HepG2 (cell line): ENCODE results near the gene CFAP119. TPM values are rescaled to one million over a fixed set of nuclear protein-coding genes. Genes with fewer than 3 reads are reported as not detected.

Source experiments
- ATF7 ChIP-seq, 2 experiments: fragments of 450-650 bp in 1 of 2; sonication (generic) in 1 of 2; formaldehyde crosslinking in 1 of 2; IDR thresholded peaks; 2 replicates each; pipeline versions ENCODE4 v1.4.0 to v1.6.1; 2016 to 2020; ENCODE audit warnings: antibody characterized with exemption in 1 of 2, mild to moderate bottlenecking in 1 of 2, missing genetic modification reagents in 1 of 2
- CHCHD3 ChIP-seq: sonication (generic); formaldehyde crosslinking; IDR thresholded peaks from 2 replicates; pipeline ENCODE4 v1.8.0; 2022; ENCODE audit warnings: mild to moderate bottlenecking, missing genetic modification reagents, moderate library complexity
- HIVEP1 ChIP-seq: sonication (generic); formaldehyde crosslinking; IDR thresholded peaks from 2 replicates; pipeline ENCODE4 v1.4.0; 2020; ENCODE audit warnings: mild to moderate bottlenecking, missing genetic modification reagents
- HNRNPK ChIP-seq: fragments of 200-400 bp; formaldehyde crosslinking; IDR thresholded peaks from 2 replicates; pipeline ENCODE4 v1.6.1; 2018; ENCODE audit warnings: low read length, low read depth, moderate library complexity, mild to moderate bottlenecking; ENCODE audit not compliant: poor library complexity, severe bottlenecking
- KDM4B ChIP-seq: sonication (generic); formaldehyde crosslinking; IDR thresholded peaks from 2 replicates; pipeline ENCODE4 v1.4.0; 2020; ENCODE audit warnings: missing genetic modification reagents
- PPARG ChIP-seq: conservative IDR thresholded peaks from 2 replicates; pipeline ENCODE4 v1.6.1; 2016; ENCODE audit warnings: missing biosample characterization, missing genetic modification reagents
- ZFP37 ChIP-seq: sonication (generic); formaldehyde crosslinking; IDR thresholded peaks from 2 replicates; pipeline ENCODE4 v1.4.0; 2020; ENCODE audit warnings: missing genetic modification reagents, borderline replicate concordance
- ZNF3 ChIP-seq: IDR thresholded peaks from 2 replicates; pipeline ENCODE4 v1.7.0; 2017; ENCODE audit warnings: inconsistent platforms
- ZNF724P ChIP-seq: sonication (generic); formaldehyde crosslinking; IDR thresholded peaks from 2 replicates; pipeline ENCODE4 v1.8.0; 2022; ENCODE audit warnings: missing genetic modification reagents, borderline replicate concordance
- polyA plus RNA-seq, 8 experiments: library from polyadenylated mRNA; depleted of rRNA in 3 of 8; stranded (reverse) in 7 of 8; unstranded in 1 of 8; fragments of >200 nt; fragmentation: Illumina TruSeq in 4 of 8; extraction: Trizol in 4 of 8; gene quantifications; 2 replicates each; pipeline versions ENCODE4 v1.2.1 to v1.2.3, GENCODE V29; 2011 to 2016; ENCODE audit warnings: low read depth in 4 of 8, missing spikeins in 1 of 8, mixed read lengths in 1 of 8; ENCODE audit not compliant: insufficient read depth in 1 of 8
- total RNA-seq, 5 experiments: library from RNA; depleted of rRNA; stranded (reverse); fragments of >200 nt; fragmentation: Illumina TruSeq; extraction: Trizol; gene quantifications; 2 replicates each; pipeline ENCODE4 v1.2.3, GENCODE V29; 2016; ENCODE audit warnings: low read depth in 1 of 5
- TF ChIP-seq, protein P1 (sequence below): sonication (generic); formaldehyde crosslinking; IDR thresholded peaks from 2 replicates; pipeline ENCODE4 v1.4.0; 2020; ENCODE audit warnings: mild to moderate bottlenecking, missing genetic modification reagents
- TF ChIP-seq, protein P2 (sequence below): sonication (generic); formaldehyde crosslinking; IDR thresholded peaks from 2 replicates; pipeline ENCODE4 v1.4.0; 2020; ENCODE audit warnings: mild to moderate bottlenecking, missing genetic modification reagents
- TF ChIP-seq, protein P3 (sequence below): sonication (generic); formaldehyde crosslinking; IDR thresholded peaks from 2 replicates; pipeline ENCODE4 v1.9.0; 2021; ENCODE audit warnings: missing genetic modification reagents, mild to moderate bottlenecking, borderline replicate concordance
- TF ChIP-seq, protein P4 (sequence below): sonication (generic); formaldehyde crosslinking; IDR thresholded peaks from 2 replicates; pipeline ENCODE4 v1.4.0; 2020; ENCODE audit warnings: missing genetic modification reagents
- TF ChIP-seq, protein P5 (sequence below): sonication (generic); formaldehyde crosslinking; IDR thresholded peaks from 2 replicates; pipeline ENCODE4 v1.5.0; 2020; ENCODE audit warnings: mild to moderate bottlenecking, missing genetic modification reagents, borderline replicate concordance
- TF ChIP-seq, protein P6 (sequence below): conservative IDR thresholded peaks from 2 replicates; pipeline ENCODE4 v1.6.1; 2018; ENCODE audit warnings: missing genetic modification reagents

CFAP119 gene
- total and polyA plus RNA-seq, 2 of the 13 experiments (the other 11 are each of a cell fraction or from before 2014, with no cell fraction given): 6.4 TPM

DNA sequence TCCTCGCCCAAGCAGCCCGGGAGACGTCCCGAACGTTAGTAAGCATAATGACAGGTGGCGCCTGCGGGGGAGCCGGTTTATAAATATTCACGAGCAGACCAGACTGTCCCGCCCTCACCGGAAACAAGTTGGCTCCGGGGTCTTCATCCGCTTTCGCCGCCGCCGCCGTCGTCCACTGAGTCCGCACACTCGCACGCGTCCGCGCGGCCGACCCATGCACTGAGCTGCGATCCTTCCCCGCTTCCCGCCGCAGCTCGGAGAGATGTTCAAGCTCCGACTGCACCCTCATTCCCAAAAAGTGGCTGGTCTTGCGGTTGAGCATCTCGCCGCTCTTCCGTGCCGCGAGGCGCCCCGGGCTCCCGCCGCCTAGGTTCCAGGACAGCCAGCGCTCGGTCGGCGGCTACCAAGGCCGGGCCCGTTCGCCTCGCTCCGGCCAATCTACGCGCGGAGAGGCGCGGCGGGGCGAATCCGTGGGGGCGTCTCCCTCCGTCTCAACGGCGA is 385 bp downstream of the CFAP119 start (continued):
- TF ChIP-seq, protein P1, sequence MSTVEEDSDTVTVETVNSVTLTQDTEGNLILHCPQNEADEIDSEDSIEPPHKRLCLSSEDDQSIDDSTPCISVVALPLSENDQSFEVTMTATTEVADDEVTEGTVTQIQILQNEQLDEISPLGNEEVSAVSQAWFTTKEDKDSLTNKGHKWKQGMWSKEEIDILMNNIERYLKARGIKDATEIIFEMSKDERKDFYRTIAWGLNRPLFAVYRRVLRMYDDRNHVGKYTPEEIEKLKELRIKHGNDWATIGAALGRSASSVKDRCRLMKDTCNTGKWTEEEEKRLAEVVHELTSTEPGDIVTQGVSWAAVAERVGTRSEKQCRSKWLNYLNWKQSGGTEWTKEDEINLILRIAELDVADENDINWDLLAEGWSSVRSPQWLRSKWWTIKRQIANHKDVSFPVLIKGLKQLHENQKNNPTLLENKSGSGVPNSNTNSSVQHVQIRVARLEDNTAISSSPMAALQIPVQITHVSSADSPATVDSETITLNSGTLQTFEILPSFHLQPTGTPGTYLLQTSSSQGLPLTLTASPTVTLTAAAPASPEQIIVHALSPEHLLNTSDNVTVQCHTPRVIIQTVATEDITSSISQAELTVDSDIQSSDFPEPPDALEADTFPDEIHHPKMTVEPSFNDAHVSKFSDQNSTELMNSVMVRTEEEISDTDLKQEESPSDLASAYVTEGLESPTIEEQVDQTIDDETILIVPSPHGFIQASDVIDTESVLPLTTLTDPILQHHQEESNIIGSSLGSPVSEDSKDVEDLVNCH (CRISPR knock-in tag): no peak
- no peak for TF ChIP-seq ZNF3 (CRISPR knock-in tag)
- TF ChIP-seq ZFP37 (CRISPR knock-in tag): no peak
- TF ChIP-seq, protein P2, sequence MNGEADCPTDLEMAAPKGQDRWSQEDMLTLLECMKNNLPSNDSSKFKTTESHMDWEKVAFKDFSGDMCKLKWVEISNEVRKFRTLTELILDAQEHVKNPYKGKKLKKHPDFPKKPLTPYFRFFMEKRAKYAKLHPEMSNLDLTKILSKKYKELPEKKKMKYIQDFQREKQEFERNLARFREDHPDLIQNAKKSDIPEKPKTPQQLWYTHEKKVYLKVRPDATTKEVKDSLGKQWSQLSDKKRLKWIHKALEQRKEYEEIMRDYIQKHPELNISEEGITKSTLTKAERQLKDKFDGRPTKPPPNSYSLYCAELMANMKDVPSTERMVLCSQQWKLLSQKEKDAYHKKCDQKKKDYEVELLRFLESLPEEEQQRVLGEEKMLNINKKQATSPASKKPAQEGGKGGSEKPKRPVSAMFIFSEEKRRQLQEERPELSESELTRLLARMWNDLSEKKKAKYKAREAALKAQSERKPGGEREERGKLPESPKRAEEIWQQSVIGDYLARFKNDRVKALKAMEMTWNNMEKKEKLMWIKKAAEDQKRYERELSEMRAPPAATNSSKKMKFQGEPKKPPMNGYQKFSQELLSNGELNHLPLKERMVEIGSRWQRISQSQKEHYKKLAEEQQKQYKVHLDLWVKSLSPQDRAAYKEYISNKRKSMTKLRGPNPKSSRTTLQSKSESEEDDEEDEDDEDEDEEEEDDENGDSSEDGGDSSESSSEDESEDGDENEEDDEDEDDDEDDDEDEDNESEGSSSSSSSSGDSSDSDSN (CRISPR knock-in tag): no peak
- TF ChIP-seq ZNF724P (CRISPR knock-in tag): no peak
- TF ChIP-seq CHCHD3 (CRISPR knock-in tag): no peak
- TF ChIP-seq HNRNPK: no peak
- 0 out of 2 replicates have a peak, but pooled peaks have one; percentile 1 for TF ChIP-seq PPARG
- TF ChIP-seq, protein P3, sequence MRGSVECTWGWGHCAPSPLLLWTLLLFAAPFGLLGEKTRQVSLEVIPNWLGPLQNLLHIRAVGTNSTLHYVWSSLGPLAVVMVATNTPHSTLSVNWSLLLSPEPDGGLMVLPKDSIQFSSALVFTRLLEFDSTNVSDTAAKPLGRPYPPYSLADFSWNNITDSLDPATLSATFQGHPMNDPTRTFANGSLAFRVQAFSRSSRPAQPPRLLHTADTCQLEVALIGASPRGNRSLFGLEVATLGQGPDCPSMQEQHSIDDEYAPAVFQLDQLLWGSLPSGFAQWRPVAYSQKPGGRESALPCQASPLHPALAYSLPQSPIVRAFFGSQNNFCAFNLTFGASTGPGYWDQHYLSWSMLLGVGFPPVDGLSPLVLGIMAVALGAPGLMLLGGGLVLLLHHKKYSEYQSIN (CRISPR knock-in tag): no peak
- TF ChIP-seq, protein P4, sequence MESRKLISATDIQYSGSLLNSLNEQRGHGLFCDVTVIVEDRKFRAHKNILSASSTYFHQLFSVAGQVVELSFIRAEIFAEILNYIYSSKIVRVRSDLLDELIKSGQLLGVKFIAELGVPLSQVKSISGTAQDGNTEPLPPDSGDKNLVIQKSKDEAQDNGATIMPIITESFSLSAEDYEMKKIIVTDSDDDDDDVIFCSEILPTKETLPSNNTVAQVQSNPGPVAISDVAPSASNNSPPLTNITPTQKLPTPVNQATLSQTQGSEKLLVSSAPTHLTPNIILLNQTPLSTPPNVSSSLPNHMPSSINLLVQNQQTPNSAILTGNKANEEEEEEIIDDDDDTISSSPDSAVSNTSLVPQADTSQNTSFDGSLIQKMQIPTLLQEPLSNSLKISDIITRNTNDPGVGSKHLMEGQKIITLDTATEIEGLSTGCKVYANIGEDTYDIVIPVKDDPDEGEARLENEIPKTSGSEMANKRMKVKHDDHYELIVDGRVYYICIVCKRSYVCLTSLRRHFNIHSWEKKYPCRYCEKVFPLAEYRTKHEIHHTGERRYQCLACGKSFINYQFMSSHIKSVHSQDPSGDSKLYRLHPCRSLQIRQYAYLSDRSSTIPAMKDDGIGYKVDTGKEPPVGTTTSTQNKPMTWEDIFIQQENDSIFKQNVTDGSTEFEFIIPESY (CRISPR knock-in tag): no peak
- 0 out of 2 replicates have a peak, but pooled peaks have one; percentile 13 for TF ChIP-seq KDM4B (CRISPR knock-in tag)
- TF ChIP-seq ATF7 (IDR thresholded peaks at IDR 0.05): no peak
- no peak for TF ChIP-seq ATF7 (CRISPR knock-in tag; IDR thresholded peaks at IDR 0.05)
- TF ChIP-seq, protein P5, sequence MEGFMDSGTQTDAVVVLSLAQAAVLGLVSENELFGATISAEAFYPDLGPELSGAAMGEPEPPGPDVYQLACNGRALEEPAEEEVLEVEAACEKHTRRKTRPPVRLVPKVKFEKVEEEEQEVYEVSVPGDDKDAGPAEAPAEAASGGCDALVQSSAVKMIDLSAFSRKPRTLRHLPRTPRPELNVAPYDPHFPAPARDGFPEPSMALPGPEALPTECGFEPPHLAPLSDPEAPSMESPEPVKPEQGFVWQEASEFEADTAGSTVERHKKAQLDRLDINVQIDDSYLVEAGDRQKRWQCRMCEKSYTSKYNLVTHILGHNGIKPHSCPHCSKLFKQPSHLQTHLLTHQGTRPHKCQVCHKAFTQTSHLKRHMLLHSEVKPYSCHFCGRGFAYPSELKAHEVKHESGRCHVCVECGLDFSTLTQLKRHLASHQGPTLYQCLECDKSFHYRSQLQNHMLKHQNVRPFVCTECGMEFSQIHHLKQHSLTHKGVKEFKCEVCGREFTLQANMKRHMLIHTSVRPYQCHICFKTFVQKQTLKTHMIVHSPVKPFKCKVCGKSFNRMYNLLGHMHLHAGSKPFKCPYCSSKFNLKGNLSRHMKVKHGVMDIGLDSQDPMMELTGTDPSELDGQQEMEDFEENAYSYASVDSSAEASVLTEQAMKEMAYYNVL (CRISPR knock-in tag): no peak
- TF ChIP-seq, protein P6, sequence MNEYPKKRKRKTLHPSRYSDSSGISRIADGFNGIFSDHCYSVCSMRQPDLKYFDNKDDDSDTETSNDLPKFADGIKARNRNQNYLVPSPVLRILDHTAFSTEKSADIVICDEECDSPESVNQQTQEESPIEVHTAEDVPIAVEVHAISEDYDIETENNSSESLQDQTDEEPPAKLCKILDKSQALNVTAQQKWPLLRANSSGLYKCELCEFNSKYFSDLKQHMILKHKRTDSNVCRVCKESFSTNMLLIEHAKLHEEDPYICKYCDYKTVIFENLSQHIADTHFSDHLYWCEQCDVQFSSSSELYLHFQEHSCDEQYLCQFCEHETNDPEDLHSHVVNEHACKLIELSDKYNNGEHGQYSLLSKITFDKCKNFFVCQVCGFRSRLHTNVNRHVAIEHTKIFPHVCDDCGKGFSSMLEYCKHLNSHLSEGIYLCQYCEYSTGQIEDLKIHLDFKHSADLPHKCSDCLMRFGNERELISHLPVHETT (CRISPR knock-in tag): no peak
- TF ChIP-seq HIVEP1 (CRISPR knock-in tag): 0 out of 2 replicates have a peak, but pooled peaks have one; percentile 45
